ENCODE results near the gene NINL. TPM values are rescaled to one million over a fixed set of nuclear protein-coding genes. Genes with fewer than 3 reads are reported as not detected.

NINL gene
- total RNA-seq, 1 experiment from 2014 or later = 7.2 TPM

GRCh38 chr20:25571817-25572216 is 13.5 kb downstream of the NINL start:
- no TSS peak for BruUV-seq (replicated peaks)
- POLR2A ChIA-PET = interaction anchor here (0.6 kb wide), 1 partner anchor 64 kb away, joined by 3 read pairs; no protein-coding TSS in a partner anchor

More at GRCh38 chr20:25571817-25572216, 13.5 kb downstream of the NINL start:
- intact Hi-C loops (cut with micrococcal nuclease) = loop anchor here (10.0 kb wide), 1 partner anchor 267 kb away; no protein-coding TSS in a partner anchor
- Histone ChIP-seq H3K9me2 (ENCODE audit: insufficient read depth) (no peaks in the 10 kb centered on the region), H4K20me1 (ENCODE audit: insufficient read depth) (no peaks in the 10 kb centered on the region), H3K4me1 (ENCODE audit: control insufficient read depth in 1 of 2, insufficient read depth in 2 of 2, low read length in 2 of 2) (peaks cover 0 to 4% of the 10 kb centered on the region in 2 experiments; a peak in 1 of 4 replicates), H3K4me3 (replicated peaks in 1 of 2; ENCODE audit: low read depth in 1 of 2, low read length in 2 of 2) (no peak overlapping the region), H3K27me3 (ENCODE audit: insufficient read depth, low read length) (no peaks in the 10 kb centered on the region), H3K4me2 (ENCODE audit: low read length) (no peak overlapping the region), H2AFZ (ENCODE audit: low read depth, low read length, poor library complexity, severe bottlenecking) (no peak overlapping the region), H3K27ac (ENCODE audit: low read depth, low read length) (no peak overlapping the region), H3K79me2 (ENCODE audit: insufficient read depth, low read length) (0 out of 2 replicates have a peak, but pooled peaks cover 4% of the 10 kb centered on the region), H3K9me3 (ENCODE audit: control insufficient read depth in 1 of 2, insufficient read depth in 1 of 2, low read depth in 1 of 2, low read length in 2 of 2) (no peaks in the 10 kb centered on the region), H3K36me3 (ENCODE audit: control insufficient read depth in 1 of 2, insufficient read depth in 2 of 2, low read length in 2 of 2) (no peaks in the 10 kb centered on the region), H3K9ac (ENCODE audit: low read length) (no peak overlapping the region)
- TF ChIP-seq RAD21 (IDR thresholded peaks at IDR 0.05; ENCODE audit: low read depth) (no peak), YY1 (IDR thresholded peaks at IDR 0.05; ENCODE audit: extremely low read depth, insufficient replicate concordance, low read depth, low read length) (no peak), CEBPB (IDR thresholded peaks at IDR 0.05; ENCODE audit: low read depth) (no peak), REST (IDR thresholded peaks at IDR 0.05; ENCODE audit: low read depth) (no peak), ZNF274 (IDR thresholded peaks at IDR 0.05; ENCODE audit: low read depth, low read length) (no peak), SIN3A (IDR thresholded peaks at IDR 0.05; ENCODE audit: low read depth) (no peak), EZH2 (IDR thresholded peaks at IDR 0.05) (no peak), EGR1 (IDR thresholded peaks at IDR 0.05; ENCODE audit: low read depth) (no peak), TCF7L2 (IDR thresholded peaks at IDR 0.05; ENCODE audit: borderline replicate concordance, extremely low read depth, insufficient read depth, insufficient read length) (no peak)
- ChIA-PET RAD21 (ENCODE audit: low non-redundant PET in 1 of 2, low total read pairs in 2 of 2, uncharacterized antibody in 2 of 2, unreplicated experiment in 2 of 2) (interaction anchor here in 1 of 2 experiments (0.6 kb wide), 1 partner anchor 13 kb away, joined by 5 read pairs; no protein-coding TSS in a partner anchor), CTCF (no interaction called here)
- ATAC-seq (no peak), DNase-seq (ENCODE audit: low read depth, low spot score) (no peak)
